IMR-90 (cell line): ENCODE data around the gene ZNF774.

Source experiments
- BHLHE40 ChIP-seq: fragments of 150-350 bp; IDR thresholded peaks from 2 replicates; pipeline ENCODE4 v1.6.1; 2016; ENCODE audit warnings: mild to moderate bottlenecking, low read depth, low read length
- CEBPB ChIP-seq: IDR thresholded peaks from 2 replicates; pipeline ENCODE4 v1.6.1; 2012; ENCODE audit warnings: low read depth, low read length, improper control_type of control experiment
- MAFK ChIP-seq: IDR thresholded peaks from 2 replicates; pipeline ENCODE4 v1.6.1; 2012; ENCODE audit warnings: low read depth, low read length, improper control_type of control experiment
- MXI1 ChIP-seq: IDR thresholded peaks from 2 replicates; pipeline ENCODE4 v1.6.1; 2012; ENCODE audit warnings: low read depth, mild to moderate bottlenecking, low read length, moderate library complexity, borderline replicate concordance
- NFE2L2 ChIP-seq: fragments of 150-350 bp; IDR thresholded peaks from 2 replicates; pipeline ENCODE4 v1.6.1; 2016; ENCODE audit warnings: low read depth, mild to moderate bottlenecking, low read length
- POLR2A ChIP-seq: IDR thresholded peaks from 2 replicates; pipeline ENCODE4 v1.6.1; 2012; ENCODE audit warnings: mild to moderate bottlenecking, low read depth, low read length
- RAD21 ChIP-seq: IDR thresholded peaks from 2 replicates; pipeline ENCODE4 v1.6.1; 2012; ENCODE audit warnings: low read length, improper control_type of control experiment
- RCOR1 ChIP-seq: IDR thresholded peaks from 2 replicates; pipeline ENCODE4 v1.6.1; 2012; ENCODE audit warnings: mild to moderate bottlenecking, low read length, improper control_type of control experiment; ENCODE audit not compliant: insufficient replicate concordance
- RFX5 ChIP-seq: IDR thresholded peaks from 2 replicates; pipeline ENCODE4 v1.8.0; 2012; ENCODE audit warnings: low read depth, mild to moderate bottlenecking, low read length, moderate library complexity
- SMC3 ChIP-seq: fragments of 150-350 bp; IDR thresholded peaks from 2 replicates; pipeline ENCODE4 v1.6.1; 2016; ENCODE audit warnings: low read depth, mild to moderate bottlenecking, antibody characterized with exemption, low read length, moderate library complexity
- TF ChIP-seq, protein P1 (sequence below): conservative IDR thresholded peaks from 2 replicates; pipeline ENCODE4 v1.5.1; 2012; ENCODE audit warnings: mild to moderate bottlenecking, low read depth, low read length, improper control_type of control experiment
- TF ChIP-seq, protein P2 (sequence below): fragments of 150-350 bp; IDR thresholded peaks from 2 replicates; pipeline ENCODE4 v1.6.1; 2017; ENCODE audit warnings: mild to moderate bottlenecking, antibody characterized with exemption, low read length, low read depth
- TF ChIP-seq, protein P3 (sequence below): fragments of 150-350 bp; IDR thresholded peaks from 2 replicates; pipeline ENCODE4 v1.6.1; 2016; ENCODE audit warnings: low read depth, mild to moderate bottlenecking, low read length, moderate library complexity, borderline replicate concordance

DNA sequence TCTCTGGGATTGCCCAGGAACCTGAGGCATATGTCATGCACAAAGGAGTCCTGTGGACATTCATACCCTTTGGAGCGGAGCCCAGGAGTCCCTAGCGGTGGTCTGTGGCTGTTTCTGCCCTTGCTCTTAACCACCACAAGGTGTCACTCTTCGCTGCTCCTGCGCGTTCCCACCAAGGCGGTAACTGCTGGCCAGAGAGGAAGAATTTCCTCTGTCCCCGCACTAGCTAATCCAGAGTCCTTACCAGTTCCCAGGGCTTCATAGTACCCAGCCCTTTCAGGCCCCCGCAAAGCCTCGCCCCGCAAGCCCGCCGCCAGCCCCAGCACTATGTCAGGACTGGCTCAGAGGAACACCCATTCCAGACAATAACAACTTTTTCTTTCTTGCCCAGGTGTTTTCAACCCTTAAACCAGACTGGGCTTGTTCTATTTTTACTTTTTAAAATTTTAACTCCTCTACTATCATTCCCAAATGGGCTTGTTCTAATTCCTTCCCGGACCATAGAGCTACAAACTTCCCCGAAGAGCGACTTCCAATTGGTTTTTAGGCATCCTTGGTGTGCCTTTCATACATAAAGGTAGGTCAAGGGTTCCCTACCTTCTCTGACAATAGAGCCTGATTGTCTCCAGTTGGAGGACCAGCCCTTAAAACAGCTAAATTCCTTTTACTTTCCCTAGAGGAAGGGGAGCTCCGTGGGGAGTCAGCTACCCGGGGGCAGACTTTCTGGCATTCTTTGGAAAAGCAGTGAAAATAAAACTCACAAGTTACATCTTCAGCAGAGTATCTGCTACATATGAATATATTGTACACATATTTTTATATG, 31.8 kb upstream of the ZNF774 start:
- TF ChIP-seq, protein P1, sequence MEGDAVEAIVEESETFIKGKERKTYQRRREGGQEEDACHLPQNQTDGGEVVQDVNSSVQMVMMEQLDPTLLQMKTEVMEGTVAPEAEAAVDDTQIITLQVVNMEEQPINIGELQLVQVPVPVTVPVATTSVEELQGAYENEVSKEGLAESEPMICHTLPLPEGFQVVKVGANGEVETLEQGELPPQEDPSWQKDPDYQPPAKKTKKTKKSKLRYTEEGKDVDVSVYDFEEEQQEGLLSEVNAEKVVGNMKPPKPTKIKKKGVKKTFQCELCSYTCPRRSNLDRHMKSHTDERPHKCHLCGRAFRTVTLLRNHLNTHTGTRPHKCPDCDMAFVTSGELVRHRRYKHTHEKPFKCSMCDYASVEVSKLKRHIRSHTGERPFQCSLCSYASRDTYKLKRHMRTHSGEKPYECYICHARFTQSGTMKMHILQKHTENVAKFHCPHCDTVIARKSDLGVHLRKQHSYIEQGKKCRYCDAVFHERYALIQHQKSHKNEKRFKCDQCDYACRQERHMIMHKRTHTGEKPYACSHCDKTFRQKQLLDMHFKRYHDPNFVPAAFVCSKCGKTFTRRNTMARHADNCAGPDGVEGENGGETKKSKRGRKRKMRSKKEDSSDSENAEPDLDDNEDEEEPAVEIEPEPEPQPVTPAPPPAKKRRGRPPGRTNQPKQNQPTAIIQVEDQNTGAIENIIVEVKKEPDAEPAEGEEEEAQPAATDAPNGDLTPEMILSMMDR: peak; percentile 100
- TF ChIP-seq, protein P2, sequence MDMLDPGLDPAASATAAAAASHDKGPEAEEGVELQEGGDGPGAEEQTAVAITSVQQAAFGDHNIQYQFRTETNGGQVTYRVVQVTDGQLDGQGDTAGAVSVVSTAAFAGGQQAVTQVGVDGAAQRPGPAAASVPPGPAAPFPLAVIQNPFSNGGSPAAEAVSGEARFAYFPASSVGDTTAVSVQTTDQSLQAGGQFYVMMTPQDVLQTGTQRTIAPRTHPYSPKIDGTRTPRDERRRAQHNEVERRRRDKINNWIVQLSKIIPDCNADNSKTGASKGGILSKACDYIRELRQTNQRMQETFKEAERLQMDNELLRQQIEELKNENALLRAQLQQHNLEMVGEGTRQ: no peak
- TF ChIP-seq POLR2A (peak; percentile 53; the same call in 1 of the 2 replicates), MXI1 (no peak), SMC3 (peak; percentile 99), BHLHE40 (no peak), RFX5 (no peak), RAD21 (peak; percentile 100), MAFK (no peak), NFE2L2 (no peak), RCOR1 (no peak), CEBPB (no peak)
- TF ChIP-seq, protein P3, sequence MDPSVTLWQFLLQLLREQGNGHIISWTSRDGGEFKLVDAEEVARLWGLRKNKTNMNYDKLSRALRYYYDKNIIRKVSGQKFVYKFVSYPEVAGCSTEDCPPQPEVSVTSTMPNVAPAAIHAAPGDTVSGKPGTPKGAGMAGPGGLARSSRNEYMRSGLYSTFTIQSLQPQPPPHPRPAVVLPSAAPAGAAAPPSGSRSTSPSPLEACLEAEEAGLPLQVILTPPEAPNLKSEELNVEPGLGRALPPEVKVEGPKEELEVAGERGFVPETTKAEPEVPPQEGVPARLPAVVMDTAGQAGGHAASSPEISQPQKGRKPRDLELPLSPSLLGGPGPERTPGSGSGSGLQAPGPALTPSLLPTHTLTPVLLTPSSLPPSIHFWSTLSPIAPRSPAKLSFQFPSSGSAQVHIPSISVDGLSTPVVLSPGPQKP: no peak
